Measurements from ENCODE around the gene UBA7.
"Not testable (repeated sequence)": the region's sequence is repeated elsewhere in the genome, so short reads cannot be mapped to it uniquely, and the experiment has no call there.

Gene UBA7

DNA sequence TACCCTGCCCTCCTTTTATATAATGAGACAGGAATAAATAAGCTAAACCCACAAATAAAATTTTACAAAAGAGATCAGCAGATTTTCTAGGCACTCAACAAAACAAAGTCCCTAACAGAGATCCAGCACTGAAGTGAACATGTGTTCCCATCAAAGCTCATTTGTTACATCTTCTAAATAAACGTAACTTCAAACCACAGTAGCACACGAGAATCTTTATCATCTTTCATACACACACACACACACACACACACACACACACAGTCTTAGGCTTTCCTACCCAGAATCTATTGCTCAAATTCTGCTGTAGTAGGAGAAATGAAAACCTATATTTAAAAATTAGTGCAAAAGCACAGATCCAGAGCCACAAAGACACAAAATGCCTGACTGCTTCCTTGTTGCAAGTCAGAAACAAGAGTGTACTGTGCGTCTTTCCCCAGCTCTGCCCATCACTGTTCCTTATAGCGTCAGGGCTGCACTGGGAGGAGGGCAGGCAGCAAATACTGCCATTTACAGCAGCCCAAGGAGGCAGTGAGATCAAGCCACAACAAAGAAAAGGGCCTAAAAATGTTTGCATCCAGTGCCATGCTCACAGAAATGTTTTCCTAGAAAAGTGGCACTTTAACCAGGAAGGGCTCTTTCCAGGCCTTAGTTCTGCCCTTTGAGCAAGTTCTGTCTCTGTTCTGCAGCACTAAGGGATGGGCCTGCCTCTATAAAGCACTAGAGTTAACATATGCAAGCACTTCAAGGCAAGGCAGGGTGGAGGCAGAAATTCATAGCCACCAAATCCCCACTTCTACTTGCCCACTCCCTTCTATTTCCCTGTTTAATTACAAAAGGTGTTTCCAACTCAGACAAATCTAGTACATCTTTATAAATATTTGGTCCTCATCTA lies 33.4 kb downstream of the UBA7 start:
- Histone ChIP-seq H3F3A (ENCODE audit: insufficient read depth) (no peaks in the 10 kb centered on the region), H3K4me2 (ENCODE audit: low read depth, low read length, poor library complexity, severe bottlenecking) (no peak overlapping the region), H2AFZ (ENCODE audit: low read depth, low read length, severe bottlenecking) (no peak overlapping the region), H3K79me2 (ENCODE audit: insufficient read depth, low read length) (peaks cover 32% of the 10 kb centered on the region), H3K9ac (ENCODE audit: low read length) (no peak overlapping the region), H3K36me3 (ENCODE audit: low read length) (no peaks in the 10 kb centered on the region), H3K4me3 (ENCODE audit: insufficient read depth, low read length, poor library complexity, severe bottlenecking) (no peak overlapping the region), H3K27ac (ENCODE audit: low read depth, low read length) (no peak overlapping the region), H4K20me1 (ENCODE audit: low read depth, low read length) (no peaks in the 10 kb centered on the region), H3K27me3 (ENCODE audit: low read length) (no peaks in the 10 kb centered on the region), H3K9me2 (replicated peaks; ENCODE audit: insufficient read depth, low read length) (no peaks in the 10 kb centered on the region), H3K9me3 (ENCODE audit: insufficient read depth, low read length) (no peaks in the 10 kb centered on the region)
- TF ChIP-seq EZH2phosphoT487 (conservative IDR thresholded peaks at IDR 0.05; ENCODE audit: low read length) = no peak
- TF ChIP-seq, protein P1, sequence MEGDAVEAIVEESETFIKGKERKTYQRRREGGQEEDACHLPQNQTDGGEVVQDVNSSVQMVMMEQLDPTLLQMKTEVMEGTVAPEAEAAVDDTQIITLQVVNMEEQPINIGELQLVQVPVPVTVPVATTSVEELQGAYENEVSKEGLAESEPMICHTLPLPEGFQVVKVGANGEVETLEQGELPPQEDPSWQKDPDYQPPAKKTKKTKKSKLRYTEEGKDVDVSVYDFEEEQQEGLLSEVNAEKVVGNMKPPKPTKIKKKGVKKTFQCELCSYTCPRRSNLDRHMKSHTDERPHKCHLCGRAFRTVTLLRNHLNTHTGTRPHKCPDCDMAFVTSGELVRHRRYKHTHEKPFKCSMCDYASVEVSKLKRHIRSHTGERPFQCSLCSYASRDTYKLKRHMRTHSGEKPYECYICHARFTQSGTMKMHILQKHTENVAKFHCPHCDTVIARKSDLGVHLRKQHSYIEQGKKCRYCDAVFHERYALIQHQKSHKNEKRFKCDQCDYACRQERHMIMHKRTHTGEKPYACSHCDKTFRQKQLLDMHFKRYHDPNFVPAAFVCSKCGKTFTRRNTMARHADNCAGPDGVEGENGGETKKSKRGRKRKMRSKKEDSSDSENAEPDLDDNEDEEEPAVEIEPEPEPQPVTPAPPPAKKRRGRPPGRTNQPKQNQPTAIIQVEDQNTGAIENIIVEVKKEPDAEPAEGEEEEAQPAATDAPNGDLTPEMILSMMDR (IDR thresholded peaks at IDR 0.05; ENCODE audit: insufficient read depth, low read length, poor library complexity, severe bottlenecking) = no peak

DNA sequence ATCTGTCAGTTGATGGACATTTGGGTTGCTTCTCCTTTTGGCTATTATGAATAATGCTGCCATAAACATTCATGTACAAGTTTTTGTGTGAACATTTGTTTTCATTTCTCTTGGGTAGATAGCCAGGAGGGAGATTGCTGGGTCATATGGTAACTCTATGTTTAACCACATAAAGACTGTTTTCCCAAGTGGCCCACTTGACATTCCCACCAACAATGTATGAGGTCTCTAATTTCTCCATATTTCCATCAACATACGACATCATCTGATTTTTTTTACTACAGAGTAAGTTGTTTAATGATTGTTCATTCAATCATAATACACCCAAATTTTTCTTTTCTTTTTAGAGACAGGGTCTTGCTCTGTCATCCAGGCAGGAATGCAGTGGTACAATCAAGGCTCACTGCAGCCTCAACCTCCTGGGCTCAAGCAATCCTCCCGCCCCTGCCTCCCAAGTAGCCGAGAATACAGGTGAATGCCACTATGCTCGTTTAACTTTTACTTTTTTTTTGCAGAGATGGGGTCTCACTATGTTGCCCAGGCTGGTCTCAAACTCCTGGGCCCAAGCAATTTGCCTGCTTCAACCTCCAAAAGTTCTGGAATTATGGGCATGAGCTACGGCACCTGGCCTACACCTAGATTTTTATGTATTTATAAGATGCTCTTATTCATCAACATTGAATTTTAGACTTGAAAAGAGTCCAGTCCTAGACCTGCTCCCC lies 34.2 kb downstream of the UBA7 start:
- Histone ChIP-seq H3K4me2 (ENCODE audit: low read depth, low read length, poor library complexity, severe bottlenecking) (no peak overlapping the region), H3K79me2 (ENCODE audit: insufficient read depth, low read length) (peaks cover 28% of the 10 kb centered on the region; the same call in 1 of the 2 replicates)

DNA sequence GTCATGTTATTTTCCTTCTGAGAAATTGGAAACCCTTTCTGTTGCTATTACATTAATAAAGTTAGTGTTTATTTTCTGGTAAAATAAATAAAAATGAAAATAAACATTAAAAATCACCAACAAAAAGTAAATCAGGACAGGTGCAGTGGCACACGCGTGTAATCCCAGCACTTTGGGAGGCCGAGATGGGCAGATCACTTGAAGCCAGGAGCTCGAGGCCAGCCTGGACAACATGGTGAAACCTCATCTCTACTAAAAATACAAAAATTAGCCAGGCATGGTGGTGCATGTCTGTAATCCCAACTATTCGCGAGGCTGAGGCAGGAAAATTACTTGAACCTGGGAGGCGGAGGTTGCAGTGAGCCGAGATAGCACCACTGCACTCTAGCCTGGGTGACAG lies 37.7 kb downstream of the UBA7 start:
- not testable (repeated sequence) for H3K27ac ChIP-seq (ENCODE audit: low read depth, low read length); H3F3A ChIP-seq (ENCODE audit: insufficient read depth); H3K27me3 ChIP-seq (ENCODE audit: low read length); H3K9me2 ChIP-seq (replicated peaks; ENCODE audit: insufficient read depth, low read length); H3K4me2 ChIP-seq (ENCODE audit: low read depth, low read length, poor library complexity, severe bottlenecking); H2AFZ ChIP-seq (ENCODE audit: low read depth, low read length, severe bottlenecking); H3K4me3 ChIP-seq (ENCODE audit: insufficient read depth, low read length, poor library complexity, severe bottlenecking); H4K20me1 ChIP-seq (ENCODE audit: low read depth, low read length); H3K9ac ChIP-seq (ENCODE audit: low read length); H3K36me3 ChIP-seq (ENCODE audit: low read length); H3K9me3 ChIP-seq (ENCODE audit: insufficient read depth, low read length)
- H3K79me2 ChIP-seq (ENCODE audit: insufficient read depth, low read length) = peaks cover 48% of the 10 kb centered on the region

More for the DNA sequence above, 34.2 kb downstream of the UBA7 start:
- H4K20me1 ChIP-seq (ENCODE audit: low read depth, low read length) = no peaks in the 10 kb centered on the region
- no peak overlapping the region for H3K27ac ChIP-seq (ENCODE audit: low read depth, low read length)
- no peak overlapping the region for H3K4me3 ChIP-seq (ENCODE audit: insufficient read depth, low read length, poor library complexity, severe bottlenecking)
- no peaks in the 10 kb centered on the region for H3F3A ChIP-seq (ENCODE audit: insufficient read depth)
- no peak overlapping the region for H2AFZ ChIP-seq (ENCODE audit: low read depth, low read length, severe bottlenecking)
- no peak overlapping the region for H3K9ac ChIP-seq (ENCODE audit: low read length)
- no peaks in the 10 kb centered on the region for H3K36me3 ChIP-seq (ENCODE audit: low read length)
- no peak for TF ChIP-seq EZH2phosphoT487 (conservative IDR thresholded peaks at IDR 0.05; ENCODE audit: low read length)
- TF ChIP-seq, protein P1 (IDR thresholded peaks at IDR 0.05; ENCODE audit: insufficient read depth, low read length, poor library complexity, severe bottlenecking) = no peak
- no peaks in the 10 kb centered on the region for H3K9me2 ChIP-seq (replicated peaks; ENCODE audit: insufficient read depth, low read length)
- no peaks in the 10 kb centered on the region for H3K9me3 ChIP-seq (ENCODE audit: insufficient read depth, low read length)
- H3K27me3 ChIP-seq (ENCODE audit: low read length) = no peaks in the 10 kb centered on the region

Data from SU-DHL-6 (cell line).